T47D (cell line): ENCODE measurements around the gene SLC4A4.
A peak's percentile ranks its signal among the peaks of the same experiment; 100 is the strongest.

Experiments
- DNase-seq, 2 experiments: peaks; one replicate each; pipeline versions ENCODE4 v3.0.0 to v3.0.0-alpha.2; 2011 to 2012; ENCODE audit warnings: low read depth in 1 of 2, low spot score in 1 of 2
- JUND ChIP-seq: IDR thresholded peaks from 2 replicates; pipeline ENCODE4 v1.6.1; 2012; ENCODE audit warnings: low read depth
- in situ Hi-C: cut with HindIII; loops from 2 replicates; pipeline ENCODE4 v1.10.0; 2016; ENCODE audit warnings: low sequenced_read_pairs, low pct_unique_long_range_greater_than_20kb

SLC4A4 gene

DNA sequence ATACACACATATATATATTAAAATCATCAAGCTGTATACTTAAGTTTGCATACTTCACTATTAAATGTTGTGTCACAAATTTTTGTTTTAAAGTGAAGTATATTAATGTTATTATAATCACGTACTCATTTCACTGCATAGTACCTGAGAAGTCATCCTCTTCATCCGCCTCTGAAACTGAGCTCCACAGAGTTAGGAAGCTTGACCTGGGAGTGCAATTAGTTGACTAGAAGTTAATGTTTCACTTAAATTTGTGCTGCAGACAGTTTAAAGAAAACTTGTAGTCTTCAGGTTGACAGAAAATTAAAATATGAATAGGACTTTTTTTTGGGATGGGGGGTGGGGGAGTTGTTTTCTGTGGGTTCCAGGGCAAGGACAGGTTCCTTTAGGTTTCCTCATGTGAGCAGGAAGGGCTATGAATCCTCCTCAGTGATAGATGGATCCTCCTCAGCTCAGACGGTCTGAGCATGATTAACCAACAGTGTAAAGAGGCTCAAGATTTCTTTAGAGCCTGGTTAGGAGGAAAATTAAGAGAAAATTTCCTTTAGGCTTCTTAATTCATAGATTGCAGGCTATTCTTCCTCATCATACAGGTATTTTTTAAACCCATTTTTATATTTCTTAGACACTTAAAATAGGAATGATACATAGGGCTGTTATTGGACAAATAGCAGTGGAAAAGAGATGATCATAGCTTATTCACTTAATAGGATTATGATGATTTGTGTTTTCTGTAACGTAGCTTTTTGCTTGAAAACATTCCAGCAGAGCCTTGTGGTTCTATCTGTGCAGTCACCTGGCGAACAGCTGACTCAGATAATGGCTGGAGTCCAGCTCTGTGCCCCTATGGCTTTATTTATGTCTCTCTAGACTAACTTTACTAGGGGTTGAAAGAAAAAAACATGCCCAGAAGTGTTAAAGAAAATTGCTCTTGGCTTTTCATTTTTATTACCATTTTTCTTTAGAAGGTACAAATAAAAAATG is 102.7 kb downstream of the SLC4A4 start:
- no peak for DNase-seq
- no peak for TF ChIP-seq JUND
- in situ Hi-C loops, result no loop called here

DNA sequence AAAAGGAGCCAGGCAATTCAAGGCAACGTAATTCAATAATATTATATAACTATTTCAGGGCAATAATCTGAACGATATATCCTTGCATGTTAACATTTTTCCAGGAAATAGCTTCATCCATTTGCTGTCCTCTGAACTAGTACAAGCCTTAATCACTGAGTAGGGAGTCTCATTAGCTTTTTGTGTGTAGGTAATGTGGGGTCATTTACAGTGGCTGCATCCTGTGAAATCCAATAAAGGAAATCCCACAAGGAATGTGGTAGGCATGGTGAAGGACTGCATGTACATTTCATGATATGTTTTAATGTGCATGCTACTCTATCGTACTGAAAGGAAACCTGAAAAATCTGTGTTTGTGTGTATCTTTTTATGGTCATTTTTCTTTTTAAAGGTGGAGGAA is 103.5 kb downstream of the SLC4A4 start:
- no peak for DNase-seq
- in situ Hi-C loops, result no loop called here
- no peak for TF ChIP-seq JUND

DNA sequence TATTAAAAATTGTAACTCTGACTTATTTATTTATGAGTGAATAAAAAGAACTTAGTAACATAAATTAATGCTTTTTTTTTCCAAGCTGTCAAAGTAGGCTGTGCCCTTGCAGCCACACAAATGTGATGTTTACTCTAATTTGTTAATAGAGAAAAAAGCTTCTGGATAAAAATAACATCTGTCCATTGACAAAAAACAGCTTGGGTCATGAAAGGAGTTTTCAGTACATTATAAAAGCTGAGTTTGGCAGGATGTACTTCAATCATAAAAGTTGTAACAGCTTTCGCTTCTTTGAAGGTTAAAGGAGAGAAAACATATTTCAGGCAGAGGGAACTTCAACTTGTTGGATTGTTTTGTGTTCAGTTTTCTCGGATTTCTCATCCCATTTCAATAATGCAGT is 105.6 kb downstream of the SLC4A4 start:
- in situ Hi-C loops, result no loop called here
- DNase-seq, result no peak
- TF ChIP-seq JUND, result no peak

DNA sequence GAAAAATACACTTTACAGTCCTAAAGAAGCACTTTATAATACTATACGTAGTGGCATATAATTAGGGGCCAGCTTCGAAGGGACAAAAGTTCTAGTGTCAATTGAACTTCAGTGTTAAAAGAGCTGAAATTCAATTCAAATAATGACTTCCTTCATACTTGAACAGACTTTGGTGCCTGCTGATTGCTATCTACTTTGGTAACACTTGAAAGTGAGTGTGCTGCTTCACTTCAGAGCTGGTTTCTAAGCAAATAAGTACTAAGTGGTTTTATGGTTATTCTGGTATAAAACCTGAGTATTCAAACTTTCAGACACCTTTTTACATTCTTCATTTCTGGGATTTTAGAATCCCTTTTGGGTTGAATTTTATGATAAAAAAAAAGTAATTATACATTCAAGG is 107.0 kb downstream of the SLC4A4 start:
- peak in 1 of 2 experiments; percentile 7 for DNase-seq
- in situ Hi-C loops, result no loop called here
- TF ChIP-seq JUND, result no peak

DNA sequence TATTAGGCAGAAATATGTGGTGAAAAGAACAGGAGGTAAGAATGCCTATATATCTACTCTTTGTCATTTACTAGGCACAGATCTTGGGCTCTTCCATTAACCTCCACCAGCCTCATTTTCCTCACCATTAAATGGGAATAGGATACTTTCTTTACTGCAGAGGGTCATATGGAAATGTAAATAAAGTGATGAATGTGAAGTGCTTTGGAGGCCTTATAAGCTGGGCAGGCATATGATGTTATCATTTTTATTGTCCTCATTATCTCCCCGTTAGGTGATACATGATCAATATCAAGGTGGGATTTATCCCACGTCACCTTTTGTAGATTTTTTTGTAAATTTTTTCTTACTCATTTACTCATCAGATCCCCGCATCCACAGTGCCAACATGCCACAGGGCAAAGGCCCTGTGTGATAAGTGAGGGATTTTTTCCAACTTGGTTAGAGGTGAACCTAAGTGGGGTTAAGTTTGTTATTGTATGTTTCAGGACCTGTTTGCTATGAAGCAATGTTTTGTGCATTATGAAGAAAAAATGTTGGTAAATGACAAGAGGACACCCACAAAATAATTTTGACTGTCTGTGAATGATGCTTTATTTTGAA is 107.8 kb downstream of the SLC4A4 start:
- no peak for DNase-seq
- TF ChIP-seq JUND, result no peak
- in situ Hi-C loops, result no loop called here

DNA sequence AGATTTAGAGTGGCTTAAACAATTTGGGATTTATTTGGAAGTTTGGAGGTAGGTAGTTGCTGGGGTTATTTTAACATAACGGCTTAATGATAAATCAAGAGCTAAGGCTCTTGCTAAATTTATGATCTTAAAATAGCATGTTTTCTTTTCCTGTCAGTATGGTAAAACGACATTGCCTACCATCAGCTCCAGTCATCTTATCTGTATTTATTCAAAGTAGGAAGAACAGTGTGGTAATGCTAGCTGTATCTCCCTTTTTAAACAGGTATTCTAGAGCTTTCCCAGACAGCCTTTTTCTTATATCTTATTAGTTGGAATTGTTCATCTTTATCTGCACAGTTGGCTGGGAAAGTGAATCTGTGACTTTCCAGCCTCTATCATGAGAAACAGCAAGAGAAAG is 110.2 kb downstream of the SLC4A4 start:
- in situ Hi-C loops, result no loop called here
- no peak for DNase-seq
- no peak for TF ChIP-seq JUND

DNA sequence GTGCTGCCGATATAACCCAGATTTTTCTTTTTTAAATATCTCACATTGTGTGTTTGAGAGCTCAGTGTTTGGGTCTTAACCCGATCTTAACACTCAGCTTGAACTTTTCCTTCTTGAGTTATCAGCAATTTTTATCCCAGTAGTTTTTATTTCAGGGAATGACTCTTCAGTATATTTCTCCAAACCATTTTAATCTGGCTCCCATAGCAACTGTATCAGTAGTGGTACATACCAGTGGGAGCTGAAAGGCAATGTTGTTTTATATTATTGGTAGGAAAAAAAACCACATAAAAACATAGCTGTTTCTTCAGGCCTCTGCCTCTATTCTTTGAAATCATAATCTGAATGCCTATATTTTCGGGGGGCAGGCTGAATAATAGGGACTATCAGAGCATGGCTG is 111.1 kb downstream of the SLC4A4 start:
- no peak for DNase-seq
- in situ Hi-C loops, result no loop called here
- no peak for TF ChIP-seq JUND

DNA sequence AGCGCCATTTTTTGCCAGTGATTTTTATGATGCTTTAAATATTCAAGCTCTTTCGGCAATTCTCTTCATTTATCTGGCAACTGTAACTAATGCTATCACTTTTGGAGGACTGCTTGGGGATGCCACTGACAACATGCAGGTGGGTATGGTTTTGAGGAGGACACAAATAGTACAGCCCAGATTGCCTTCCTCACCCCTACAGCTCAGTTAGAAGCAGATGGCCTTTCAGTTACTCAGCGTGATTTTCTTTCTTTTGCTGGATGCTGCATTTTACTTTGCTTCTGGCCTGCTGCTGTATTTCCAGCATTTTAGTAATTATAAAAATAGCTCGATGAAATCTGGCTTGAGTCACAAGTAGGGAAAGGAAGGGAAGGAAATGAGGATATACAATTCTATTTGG is 114.7 kb downstream of the SLC4A4 start:
- DNase-seq, result no peak
- TF ChIP-seq JUND, result no peak
- in situ Hi-C loops, result no loop called here

DNA sequence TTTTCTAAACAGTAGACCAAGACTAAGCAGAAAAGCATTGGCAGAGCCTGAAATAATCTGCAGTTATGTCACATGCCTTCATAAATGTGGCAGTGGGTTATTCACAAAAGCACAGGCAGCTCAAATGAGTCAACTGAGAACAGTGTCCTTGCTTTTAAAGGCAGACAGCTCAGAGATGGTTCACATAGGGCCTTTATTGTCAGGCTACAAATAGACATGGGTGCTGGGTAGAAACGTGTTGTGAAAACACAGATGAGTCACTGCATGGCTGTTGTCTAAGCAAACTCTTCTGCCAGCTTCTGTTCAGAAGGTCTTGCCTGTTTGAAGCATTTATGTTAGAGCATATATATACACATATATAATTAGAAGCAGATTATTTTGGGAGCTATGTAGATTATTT is 118.0 kb downstream of the SLC4A4 start:
- TF ChIP-seq JUND, result no peak
- in situ Hi-C loops, result no loop called here
- peak in 1 of 2 experiments; percentile 4 for DNase-seq

DNA sequence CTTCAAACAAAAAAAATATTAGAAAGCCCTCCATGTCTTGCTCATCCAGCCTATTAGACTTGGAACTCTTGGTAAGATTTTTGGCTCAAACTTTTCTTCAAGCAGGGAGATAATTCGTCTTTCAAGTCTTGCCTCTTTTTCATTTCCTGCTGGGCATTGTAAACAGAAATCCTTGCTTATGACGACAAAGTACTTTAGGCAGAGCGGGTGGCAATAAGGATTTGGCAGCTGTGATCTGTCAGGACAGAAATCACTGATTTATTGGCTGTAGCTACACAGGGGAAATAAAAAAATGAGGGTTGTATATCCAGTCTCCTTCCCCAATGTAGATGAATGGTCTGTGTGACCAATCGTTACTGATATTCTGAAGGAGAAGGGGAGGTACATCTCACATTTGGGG is 121.6 kb downstream of the SLC4A4 start:
- peak in 1 of 2 experiments; percentile 44 for DNase-seq
- in situ Hi-C loops, result no loop called here
- no peak for TF ChIP-seq JUND

DNA sequence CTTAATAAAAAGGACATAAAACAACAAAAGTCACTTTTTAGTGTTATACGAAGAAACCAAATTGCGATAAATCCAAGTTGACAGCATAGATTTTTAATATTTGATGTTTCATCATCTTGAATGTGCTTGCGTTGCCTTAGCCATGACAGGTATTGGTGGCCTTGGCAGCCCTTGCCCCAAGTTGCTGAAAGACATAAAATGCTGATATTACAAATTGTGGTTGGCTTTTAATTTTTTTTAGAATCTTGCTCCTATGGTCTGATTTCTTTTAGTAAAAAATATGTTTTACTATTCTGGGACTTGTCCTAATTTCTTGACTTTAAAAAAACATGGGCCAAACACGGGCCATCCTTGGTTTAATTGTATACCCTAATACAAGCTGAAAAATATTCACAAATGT is 122.6 kb downstream of the SLC4A4 start:
- no peak for TF ChIP-seq JUND
- in situ Hi-C loops, result no loop called here
- DNase-seq, result no peak

DNA sequence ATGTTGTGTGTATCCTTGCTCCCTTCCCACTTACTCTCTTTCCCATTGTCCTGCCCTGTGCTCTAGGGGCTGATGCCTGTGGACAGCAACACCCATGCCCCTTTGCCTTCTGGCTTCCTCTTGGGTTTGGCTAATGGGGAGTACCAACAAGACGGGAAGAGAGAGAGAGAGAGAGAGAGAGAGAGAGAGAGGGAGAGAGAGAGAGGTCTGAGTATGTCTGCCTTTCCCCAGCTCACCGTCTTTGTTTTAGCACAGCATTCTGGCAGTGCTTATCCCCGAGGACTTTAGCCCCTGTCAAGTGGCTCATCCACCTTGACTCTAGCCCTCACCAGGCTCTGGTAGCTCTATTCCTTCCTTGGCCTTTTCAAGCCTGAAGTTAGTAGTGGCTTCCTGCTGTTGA is 128.0 kb downstream of the SLC4A4 start:
- DNase-seq, result no peak
- in situ Hi-C loops, result no loop called here
- no peak for TF ChIP-seq JUND

DNA sequence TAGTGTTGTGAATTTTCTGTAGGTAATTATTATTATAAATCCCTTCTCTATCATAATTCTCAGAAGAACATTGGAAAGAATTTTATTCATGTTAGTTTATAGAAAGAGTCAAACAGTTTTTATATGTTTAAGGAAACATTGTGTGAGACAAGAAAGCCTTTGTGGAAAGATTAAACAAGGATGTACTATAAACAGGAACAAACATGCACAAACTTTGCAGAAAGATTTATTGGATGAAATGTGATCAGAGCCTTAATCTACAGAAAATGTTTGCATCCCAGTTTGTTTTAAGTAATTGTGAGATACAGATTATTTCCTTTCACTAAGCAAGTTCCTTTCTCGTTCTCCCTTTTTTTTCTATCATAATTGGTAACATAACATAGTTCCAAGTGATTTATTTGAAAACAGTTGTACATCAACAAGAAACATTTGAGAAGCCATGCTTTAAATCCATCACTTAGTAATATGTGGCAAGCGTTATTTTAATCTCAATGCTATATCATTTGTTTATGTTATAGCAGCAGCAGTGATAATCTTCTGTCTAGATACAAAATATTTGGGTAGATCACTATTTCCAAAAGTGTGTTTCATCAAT is 129.4 kb downstream of the SLC4A4 start:
- no peak for DNase-seq
- in situ Hi-C loops, result no loop called here
- TF ChIP-seq JUND, result no peak
